Frontal cortex (tissue), 4 donors: ENCODE results near the gene ELL. TPM values are rescaled to one million over a fixed set of nuclear protein-coding genes. Genes with fewer than 3 reads are reported as not detected.
A peak's percentile ranks its signal among the peaks of the same experiment; 100 is the strongest.

Experiments
- DNase-seq, 2 donors: peaks; one replicate each; pipeline ENCODE4 v3.0.0; 2012; ENCODE audit warnings: low spot score in 2 of 2
- FAIRE-seq: peaks from 2 replicates; lab custom pipeline; 2012; peaks lifted over from hg19 to GRCh38; lab: Jason Lieb, UNC
- total RNA-seq: library from RNA; depleted of rRNA; stranded (reverse); fragments of >200 nt; gene quantifications from one replicate; pipeline ENCODE4 v1.2.3, GENCODE V29; 2014
- donor health status: control.
- donor health status: control.
- donor health status: control.

The ELL gene
- total RNA-seq, 1 donor from 2014 or later = 7.7 TPM

DNA sequence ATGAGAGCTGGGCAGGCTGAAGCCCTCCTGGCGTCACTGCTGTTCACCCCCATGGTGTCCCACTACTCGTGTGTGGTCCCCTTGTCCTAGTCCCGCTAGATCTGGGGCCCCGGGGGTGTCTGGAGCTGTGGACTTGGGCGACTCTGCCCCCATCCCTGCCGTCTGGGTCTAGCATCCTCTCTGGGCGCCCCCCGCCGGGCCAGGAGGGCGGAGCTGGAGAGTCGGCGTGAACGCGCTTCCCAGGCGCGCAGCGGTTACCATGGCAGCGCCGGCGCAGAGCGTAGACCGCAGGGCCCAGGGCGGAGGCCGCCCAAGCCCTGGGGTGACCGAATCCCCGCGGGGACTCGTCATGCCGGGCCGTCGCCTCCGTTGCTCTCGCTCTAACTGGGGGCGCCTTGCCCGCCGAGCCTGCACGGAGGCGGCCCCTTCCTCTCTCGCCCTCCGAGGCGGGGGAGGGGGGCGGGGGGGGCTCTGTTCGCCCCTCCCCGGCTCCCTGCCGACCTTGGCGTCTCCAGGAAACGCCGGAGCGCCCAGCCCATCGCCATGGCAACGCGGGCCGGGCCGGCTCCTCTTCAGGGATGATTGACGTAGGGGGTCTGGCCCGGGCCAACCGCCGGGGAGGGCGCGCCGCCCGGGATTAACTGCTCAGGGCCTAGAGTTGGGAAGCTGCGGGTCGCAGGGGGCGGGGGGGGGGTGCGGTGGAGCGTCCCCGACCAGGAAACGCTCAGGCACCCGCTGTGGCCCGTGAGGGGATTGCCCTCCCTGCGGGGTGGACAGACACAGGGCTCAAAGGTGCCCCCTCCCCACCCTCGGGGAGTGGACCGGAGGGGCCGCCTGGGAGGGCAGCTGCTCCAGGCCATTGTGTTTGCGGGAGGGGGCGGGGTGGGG, 92.8 kb downstream of the ELL start:
- DNase-seq = peak; percentile 83 to 94
- no peak for FAIRE-seq

DNA sequence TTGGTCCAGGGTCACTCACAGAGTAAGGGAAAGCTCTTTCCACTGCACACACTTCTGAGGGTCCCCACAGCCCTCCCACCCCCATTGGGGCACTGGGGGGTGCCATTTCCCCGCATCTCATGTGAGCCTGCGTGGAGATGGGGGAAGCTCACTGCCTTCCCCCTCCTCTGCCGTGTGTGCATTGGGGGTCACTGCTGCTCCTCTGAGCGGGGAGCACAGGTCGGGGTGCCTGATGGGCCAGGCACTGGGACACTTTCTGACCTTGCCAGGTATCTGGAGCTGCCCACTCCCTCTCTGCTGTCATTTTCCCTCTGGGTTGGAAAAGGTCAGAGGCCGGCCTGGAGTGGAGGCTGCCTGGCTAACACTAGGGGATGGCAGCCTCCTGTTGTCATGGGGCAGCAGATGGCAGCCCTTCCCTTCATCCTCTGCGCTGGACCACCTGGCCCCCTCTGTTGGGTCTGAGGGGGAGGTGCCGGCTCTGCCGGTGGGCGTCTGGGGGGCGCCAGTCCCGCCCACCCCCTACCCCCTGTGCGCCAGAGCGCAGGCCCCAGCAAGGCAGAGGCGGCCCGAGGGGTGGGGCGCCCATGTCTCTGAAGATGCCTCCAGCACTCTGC, 93.6 kb downstream of the ELL start:
- no peak for DNase-seq

DNA sequence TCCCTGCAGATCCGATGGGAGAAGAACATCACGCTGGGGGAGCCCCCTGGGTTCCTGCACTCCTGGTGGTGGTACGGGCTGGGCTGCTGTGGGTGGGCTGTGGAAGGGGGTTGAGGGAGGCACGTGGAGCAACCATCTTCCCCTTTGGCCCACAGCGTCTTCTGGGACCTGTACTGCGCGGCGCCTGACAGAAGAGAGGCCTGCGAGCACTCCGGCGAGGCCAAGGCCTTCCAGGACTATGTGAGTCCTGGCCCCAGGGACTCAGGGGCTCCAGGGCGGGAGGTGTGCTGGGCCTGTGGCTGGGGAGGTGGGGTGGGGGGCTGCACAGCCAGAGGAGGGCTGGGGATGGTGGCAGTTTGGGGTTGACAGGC, 94.1 kb downstream of the ELL start:
- DNase-seq = no peak
- no peak for FAIRE-seq

More for the DNA sequence above, 93.6 kb downstream of the ELL start:
- FAIRE-seq = no peak

DNA sequence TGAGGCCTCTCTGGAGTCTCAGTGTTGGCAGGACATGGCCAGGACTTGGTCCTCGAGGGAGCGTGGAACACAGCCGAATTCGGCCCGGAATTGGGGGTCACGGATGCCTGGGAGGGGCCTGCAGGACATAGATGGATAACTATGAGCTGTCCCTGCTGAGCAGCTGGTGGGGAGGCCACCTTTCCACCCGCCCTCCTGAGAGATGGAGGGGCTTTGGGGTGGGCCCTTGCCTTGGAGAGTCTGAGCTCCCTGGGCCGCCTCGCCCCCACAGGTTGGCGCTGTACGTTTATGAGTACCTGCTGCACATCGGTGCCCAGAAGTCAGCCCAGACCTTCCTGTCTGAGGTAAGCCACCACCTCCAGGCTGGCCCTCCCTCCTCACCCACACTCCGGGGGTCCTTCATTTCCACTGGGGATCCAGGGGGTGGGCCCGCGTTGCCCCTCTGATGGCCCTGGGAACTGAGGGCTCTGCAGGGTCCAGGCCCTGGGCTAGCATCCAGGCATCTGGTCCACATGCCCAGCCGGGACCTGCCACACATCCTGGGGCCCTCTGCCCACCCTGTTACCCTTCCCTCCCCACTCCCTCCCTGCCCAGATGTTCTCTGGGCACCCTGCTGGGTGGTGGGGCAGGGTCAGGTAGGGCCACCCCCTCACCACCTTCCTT, 94.7 kb downstream of the ELL start:
- DNase-seq (no peak), FAIRE-seq (no peak)

DNA sequence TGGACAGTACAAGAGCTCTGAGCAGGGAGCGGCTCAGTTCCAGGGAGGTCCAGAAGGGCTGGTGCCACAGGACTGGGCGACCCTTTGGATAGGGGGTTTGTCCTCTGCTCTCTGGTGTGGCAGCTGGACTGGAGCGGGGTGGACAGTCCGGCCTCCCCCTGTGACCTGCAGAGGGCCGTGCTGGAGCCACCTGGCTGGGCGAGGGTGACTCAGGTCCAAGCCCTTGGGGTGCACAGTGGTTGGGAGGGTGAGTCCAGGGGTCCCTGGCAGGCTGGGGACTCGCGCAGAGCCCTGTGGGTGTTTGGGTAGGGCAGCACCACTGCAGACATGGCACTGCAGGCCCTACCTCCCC, 95.5 kb downstream of the ELL start:
- DNase-seq (no peak), FAIRE-seq (no peak)

DNA sequence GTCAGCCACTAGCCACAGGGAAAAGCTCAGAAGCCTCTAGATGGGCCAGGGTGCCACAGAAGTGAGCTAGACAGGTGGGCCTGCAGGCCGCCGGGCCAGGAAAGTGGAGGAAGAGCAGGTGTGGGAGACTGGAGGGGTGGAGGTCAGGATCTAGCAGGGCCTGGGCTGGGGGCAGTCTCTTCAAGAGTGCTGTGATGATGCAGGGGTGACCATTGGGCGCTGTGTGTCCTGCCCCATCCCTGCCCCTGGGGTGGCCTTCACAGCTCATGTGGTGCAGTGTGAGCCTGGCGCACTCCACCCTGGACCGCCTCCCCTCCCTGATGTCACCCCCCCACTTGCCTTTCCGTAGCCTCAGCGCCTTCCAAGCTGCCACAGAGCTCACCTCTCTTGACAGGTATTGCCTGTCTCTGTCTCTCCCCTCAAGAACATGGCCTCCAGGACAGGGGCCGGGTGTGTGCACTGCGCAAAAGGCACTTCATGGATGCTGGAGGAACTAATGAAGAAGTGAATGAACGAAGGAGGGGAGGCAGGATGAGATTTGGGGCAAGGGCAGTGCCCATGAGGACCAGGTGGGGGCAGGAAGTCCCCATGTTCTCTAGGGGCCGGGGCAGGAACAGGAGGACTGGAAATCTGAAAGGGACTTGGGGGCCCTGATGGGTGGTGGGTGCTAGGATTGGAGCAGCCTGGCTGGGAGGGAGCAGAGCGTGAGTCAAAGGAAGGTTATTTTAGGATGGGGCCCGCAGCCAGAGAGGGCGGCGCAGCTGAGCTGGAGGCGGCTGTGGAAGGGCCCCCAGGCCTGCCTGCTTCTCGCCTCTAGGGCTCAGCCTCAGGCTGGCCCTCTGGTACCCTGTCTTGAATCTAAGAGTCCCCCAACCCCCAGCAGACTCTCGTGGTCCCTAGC, 96.1 kb downstream of the ELL start:
- FAIRE-seq (no peak), DNase-seq (no peak)

DNA sequence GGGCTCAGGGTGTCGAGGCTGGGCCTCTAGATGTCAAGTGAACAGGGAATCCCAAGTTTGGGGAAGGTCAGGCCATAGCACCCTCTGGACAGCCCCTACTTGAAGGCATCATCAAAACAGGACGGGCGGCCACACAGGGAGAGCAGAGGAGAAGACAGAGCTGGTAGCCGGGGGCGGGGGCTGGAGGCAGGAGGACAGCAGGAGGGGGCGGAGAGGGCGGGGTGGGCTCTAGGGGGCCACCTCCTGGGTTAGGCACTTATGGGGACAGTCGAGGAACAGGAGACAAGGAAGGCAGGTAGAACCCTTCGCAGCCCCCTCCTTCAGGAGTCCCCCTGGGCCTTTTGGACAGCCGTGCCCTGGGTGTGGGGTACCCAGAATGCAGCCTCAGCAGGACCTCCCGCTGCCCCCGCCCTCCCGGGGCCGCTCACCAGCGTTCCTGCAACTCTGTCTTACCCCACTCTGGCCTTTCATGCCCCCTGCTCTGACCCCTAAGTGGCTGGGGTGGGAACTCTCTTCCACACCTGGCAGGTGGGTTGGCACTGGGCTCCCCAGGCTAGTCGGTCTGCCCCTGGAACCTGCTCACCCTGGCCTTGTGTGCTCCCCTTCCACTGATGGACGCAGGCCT, 96.9 kb downstream of the ELL start:
- no peak for DNase-seq
- no peak for FAIRE-seq

DNA sequence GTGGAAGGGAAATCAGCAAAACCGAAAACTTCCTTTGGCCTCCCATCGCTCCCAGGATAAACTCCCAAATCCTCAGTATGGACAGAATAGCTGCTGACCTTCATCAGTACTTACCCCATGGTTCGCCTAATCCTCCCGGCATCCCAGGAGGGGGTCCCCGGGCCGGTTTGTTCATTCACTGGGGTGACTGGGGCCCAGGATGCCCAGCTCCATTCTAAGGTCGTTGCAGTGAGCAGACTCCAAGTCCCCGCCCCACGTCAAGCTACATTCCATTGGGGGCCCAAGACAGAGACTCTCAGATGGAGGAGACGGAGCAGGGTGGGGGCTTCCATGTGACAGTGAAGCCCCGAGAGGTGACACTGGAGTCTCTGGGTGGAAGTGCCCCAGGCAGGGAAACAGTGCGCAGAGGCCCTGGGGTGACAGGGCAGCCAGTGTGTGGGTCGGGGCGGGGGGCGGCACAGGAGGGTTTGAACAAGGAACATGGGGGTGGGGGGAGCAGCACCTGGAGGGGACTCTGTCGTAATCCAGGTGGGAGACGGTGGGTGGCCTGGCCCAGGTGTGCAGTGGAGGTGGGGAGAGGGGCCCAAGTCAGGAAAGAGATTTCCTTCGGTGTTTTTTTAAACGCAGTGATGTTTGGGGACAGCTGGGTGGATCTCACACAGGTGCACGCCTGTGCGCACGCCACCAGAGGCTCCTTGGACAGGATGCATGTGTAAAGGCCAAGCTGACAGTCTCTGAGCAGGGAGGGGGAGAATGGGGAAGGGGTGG, 97.6 kb downstream of the ELL start:
- FAIRE-seq (no peak), DNase-seq (no peak)

DNA sequence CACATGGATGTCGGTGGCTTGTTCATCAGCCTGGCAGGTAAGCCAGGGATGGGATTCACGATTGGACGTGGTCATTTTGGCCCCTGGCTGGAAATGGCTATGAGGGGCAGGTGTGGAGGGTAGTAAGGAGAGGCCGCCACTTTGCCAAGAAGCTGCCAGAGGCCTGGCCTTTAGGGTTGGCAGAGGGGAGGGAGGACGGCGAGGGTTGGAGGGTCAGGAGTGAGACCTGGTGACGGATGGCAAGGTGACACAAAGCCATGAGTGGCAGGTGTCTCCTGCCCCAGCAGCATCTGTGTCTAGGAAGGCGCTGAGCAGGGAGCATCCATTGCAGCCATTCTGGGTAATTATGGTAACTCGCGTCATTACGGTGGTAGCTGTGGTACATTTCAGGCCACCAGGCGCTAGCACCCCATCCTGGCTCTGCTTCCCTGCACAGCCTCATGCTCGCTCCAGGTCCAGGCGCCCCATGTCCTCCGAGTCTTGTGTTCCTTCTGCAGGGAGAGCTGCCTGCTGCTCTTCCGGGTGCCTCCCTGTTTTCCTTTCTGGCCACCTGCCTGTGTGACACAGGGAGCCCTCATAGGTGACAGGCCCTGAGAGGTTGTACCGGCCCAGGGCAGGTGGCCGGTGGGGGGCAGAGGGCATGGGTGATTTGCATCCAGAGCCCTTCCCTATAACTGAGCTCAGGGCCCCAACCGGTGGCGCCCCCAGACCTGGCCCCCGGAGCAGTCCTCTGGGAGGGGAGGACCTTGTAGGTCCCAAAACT, 98.4 kb downstream of the ELL start:
- FAIRE-seq (no peak), DNase-seq (no peak)

DNA sequence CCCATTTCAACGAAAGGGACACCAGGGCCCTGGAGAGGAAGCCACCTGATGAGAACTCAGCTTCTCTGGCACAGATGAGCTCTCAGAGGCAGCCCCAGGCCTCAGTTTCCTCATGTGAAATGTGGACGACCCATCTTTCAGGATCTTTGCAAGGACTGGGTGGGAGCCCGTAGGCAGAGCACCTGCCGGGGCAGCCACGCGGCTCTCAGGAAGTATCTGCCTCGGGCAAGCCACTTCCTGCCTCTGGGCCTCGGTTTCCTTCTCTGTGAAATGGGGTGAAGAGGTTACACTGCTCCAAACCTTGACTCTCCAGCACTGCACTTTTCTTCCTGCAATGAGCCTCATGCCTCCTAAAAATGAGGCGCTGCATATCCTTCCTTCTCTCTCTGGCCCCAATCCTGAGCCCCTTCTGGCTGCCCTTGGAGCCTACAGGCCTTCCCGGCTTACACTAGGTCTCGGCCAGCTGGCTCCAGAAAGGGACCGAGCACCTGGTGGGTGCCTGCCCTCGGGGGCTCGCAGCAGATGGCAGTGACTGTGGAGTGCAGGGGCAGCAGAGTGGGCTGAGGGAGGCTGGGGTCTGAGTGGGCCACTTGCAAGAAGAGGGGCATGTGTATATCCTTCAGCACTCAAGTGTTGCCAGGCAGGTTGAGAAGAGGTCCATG, 99.2 kb downstream of the ELL start:
- no peak for FAIRE-seq

DNA sequence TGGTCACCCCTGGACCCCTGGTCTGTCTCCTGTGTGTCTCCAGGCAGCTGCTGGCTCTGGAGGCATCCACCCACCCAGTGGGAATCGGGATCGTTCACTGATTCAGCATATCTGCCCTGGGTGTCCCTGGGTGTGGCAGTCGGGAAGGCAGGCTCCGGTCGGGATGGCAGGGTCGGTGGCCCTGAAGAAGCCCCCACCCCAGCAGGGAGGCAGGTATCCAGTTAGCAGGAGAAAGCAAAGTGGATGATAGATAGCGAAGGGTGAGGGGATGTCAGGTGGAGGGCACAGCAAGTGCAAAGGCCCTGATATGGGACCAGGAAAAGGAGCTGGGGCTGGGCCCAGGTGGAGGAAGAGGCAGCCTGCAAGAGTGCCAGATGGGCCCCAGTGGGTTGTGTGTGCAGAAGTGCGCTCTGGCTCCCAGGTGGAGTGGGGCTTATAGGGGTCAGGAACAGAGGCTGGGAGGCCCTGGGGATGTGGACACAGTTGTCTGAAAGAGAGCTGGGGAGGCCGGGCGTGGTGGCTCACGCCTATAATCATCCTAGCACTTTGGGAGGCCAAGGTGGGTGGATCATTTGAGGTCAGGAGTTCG, 100.4 kb downstream of the ELL start:
- FAIRE-seq (no peak), DNase-seq (no peak)

More for the DNA sequence above, 99.2 kb downstream of the ELL start:
- no peak for DNase-seq

DNA sequence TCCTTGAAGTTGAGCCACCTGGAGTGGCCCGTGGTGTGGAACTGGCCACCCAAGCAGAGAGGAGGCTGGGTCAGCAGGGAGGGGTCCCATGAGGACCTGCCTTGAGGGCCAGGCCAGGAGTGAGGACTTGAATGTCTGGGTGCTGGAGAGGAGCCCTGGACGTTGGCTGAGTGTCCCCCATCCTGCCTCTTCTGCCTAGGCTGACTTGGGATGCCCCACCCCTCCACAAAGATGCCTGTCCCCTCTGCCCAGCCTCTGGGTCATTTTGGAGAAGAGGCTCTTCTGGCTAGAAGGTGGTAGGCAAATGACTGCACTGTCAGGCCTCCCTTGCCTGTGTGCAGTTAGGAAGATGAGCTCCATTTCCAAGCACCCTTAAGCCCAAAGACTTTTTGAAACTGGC, 100.9 kb downstream of the ELL start:
- no peak for DNase-seq
- no peak for FAIRE-seq

DNA sequence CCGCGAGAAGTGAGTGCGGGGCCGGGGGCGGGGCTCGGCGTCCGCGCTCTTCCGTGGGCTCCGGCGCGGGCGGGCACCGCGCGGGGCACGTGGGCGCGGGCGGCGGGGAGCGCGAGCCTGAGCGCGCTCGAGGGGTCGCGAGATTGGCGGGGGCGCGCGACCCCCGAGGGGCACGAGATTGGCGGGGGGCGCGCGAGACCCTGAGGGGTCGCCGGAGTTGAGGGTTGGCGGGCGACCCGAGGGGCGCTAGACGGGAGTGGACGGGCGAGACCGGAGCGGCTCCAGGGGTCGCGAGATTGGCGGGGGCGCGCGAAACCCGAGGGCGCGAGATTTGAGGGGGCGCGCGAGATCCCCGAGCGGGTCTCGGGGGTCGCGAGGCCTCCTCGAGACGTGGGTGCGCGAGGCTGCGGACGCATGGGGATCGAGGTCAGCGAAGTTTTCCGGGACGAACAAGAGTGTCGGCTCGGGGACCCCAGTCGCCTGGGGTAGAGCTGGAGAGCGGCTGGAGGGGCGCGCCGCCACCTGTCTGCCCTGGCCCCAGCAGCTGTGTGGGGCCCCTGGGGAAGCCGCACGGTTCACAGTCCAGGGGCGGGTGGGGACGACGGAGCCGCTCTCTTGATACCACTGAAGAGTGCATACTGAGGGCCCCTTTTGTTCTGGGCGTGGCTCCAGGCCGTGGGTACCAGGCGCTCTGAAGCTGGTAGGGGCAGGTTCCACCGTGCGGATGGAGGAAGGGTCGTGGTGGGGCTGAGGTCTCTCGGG, 102.0 kb downstream of the ELL start:
- no peak for DNase-seq
- FAIRE-seq = no peak

DNA sequence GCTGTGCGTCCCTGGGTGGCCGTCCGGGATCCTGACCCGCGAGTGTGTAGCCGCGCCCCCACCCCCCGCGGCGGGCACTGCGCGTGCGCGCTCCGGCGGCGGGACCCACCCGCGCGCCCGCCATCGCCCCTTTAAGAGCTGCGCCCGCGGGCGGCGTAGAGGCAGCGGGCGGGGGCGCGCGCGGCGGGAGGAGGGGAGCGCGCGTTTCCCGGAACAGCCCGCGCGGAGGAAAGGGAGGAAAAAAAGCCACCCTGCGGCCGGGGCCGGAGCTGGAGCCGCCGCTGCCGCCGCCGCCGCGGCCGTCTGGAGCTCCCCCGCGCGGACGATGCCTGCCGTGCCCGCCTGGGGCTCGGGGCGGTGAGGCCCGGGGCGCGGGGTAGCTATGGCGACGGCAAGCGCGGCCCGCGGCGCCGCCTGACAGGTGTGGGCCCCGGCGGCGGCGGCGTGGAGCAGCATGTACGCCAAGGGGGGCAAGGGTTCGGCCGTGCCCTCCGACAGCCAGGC, 102.6 kb downstream of the ELL start, which contains the start of gene SSBP4:
TSS of gene SSBP4 (plus strand) at position 204 of the 504 bp plus-strand sequence. CDS start at position 455, 251 bp downstream.
- DNase-seq (peak; percentile 92 to 95), FAIRE-seq (no peak)

DNA sequence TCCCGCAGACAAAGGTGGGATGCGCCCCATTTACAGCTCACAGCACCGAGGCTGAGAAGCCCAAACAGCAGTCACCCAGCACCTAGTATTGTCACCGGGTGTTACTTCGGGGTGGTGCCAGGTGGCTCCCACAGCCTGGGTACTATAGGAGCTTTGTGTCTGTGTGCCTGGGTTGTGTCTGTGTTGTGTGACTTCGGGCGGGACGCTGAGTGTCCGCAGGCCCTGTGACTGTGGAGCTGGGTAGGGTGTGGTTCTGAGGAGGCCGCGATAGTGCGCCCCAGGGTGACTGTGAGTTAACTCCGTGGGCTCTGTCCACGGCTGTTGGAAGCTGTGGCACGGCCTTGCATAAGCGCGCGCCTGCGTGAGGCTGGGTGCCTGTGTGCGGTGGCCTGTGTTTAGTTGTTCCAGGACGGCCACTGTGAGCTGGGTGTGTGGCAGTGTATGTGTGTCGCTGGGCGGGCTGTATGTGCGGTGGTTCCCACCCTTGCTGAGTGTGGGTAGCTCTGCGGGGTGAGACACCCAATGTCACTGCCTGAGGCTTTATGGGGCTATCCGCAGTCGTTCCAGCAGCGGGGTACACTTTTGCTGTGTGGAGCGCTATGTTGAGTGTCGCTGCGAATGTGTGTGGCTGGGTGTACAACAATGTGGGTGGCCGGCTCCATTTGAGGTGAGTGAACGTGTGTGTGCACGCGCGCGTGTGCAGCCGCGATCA, 103.2 kb downstream of the ELL start:
- FAIRE-seq (no peak), DNase-seq (no peak)

DNA sequence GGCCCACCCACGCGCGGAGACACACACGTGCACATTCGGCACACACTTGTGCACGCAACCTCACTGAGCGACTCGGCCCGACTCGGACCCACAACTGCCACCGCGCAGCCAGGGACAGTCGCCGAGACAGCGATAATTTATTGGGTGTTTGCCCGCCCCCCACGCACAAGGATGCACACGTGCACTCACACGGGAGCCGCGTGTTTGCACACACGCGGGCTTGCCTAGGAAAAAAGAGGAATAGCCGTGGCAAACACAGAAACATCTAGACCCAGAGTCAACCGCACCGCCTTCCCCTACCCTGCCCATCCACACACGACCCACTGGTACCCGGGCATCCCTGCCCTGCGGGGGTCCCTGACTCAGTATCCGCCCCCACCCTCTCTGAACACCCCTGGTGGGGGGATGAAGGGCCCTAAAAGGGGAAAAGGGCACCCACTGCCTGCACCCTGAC, 103.8 kb downstream of the ELL start:
- DNase-seq (no peak), FAIRE-seq (no peak)
